DND-41 (cell line): ENCODE results near the gene UPK1B.

ENCODE experiments used
- CTCF ChIP-seq: IDR thresholded peaks from 2 replicates; pipeline ENCODE4 v1.5.1; 2012; ENCODE audit warnings: borderline replicate concordance, low read length, moderate library complexity, mild to moderate bottlenecking; ENCODE audit not compliant: poor library complexity, severe bottlenecking; ENCODE audit errors: extremely low read depth
- EZH2 ChIP-seq: IDR thresholded peaks from 3 replicates; pipeline ENCODE4 v1.6.1; 2012; ENCODE audit warnings: borderline replicate concordance, low read depth, mild to moderate bottlenecking, moderate library complexity, low read length, inconsistent platforms; ENCODE audit not compliant: severe bottlenecking

- TF ChIP-seq CTCF, result no peak
- TF ChIP-seq EZH2, result no peak
Measured at GRCh38 chr3:119245778-119246177, 72.4 kb downstream of the UPK1B start.
